HEK293 (cell line): ENCODE results near the gene SLC9C2.
"Not testable (repeated sequence)": the region's sequence is repeated elsewhere in the genome, so short reads cannot be mapped to it uniquely, and the experiment has no call there.

Source experiments
- CTCF ChIA-PET: fragments of 350-600 bp; formaldehyde crosslinking; extraction: SDS; loops from one replicate; lab custom pipeline; 2021; ENCODE audit warnings: antibody characterized with exemption; lab: Yijun Ruan, JAX
- POLR2A ChIA-PET: fragments of 300-600 bp; formaldehyde crosslinking; extraction: SDS; loops from one replicate; lab custom pipeline; 2020; ENCODE audit warnings: antibody characterized with exemption, inconsistent platforms; lab: Yijun Ruan, JAX
- H3K27ac ChIP-seq: fragments of 200-500 bp; sonication (Bioruptor generic); 2 replicates; pipeline ENCODE4 v1.5.1; 2014; ENCODE audit warnings: low read depth, low read length, control low read depth, inconsistent platforms; ENCODE audit errors: extremely low read depth
- H3K36me3 ChIP-seq, 2 experiments: fragments of 200-500 bp in 1 of 2; sonication (Bioruptor generic) in 1 of 2; 1 replicate in 1 of 2; 2 replicates in 1 of 2; pipeline ENCODE4 v1.5.1; 2014 to 2017; ENCODE audit warnings: inconsistent platforms in 2 of 2, low read length in 2 of 2; ENCODE audit not compliant: control insufficient read depth in 2 of 2, insufficient read depth in 1 of 2
- H3K4me1 ChIP-seq: fragments of 200-500 bp; sonication (Bioruptor generic); 2 replicates; pipeline ENCODE4 v1.5.1; 2014; ENCODE audit warnings: mild to moderate bottlenecking, low read length, inconsistent platforms; ENCODE audit not compliant: control insufficient read depth, insufficient read depth
- H3K4me3 ChIP-seq: 2 replicates; pipeline ENCODE4 v1.5.1; 2011; ENCODE audit warnings: low read depth, mild to moderate bottlenecking, control low read depth, low read length, moderate library complexity
- H3K9me3 ChIP-seq: fragments of 200-500 bp; sonication (Bioruptor generic); 2 replicates; pipeline ENCODE4 v1.5.1; 2014; ENCODE audit warnings: low read depth, low read length, inconsistent platforms; ENCODE audit not compliant: control insufficient read depth, insufficient read depth
- BCL6B ChIP-seq: fragments of 450-650 bp; formaldehyde crosslinking; IDR thresholded peaks from 2 replicates; pipeline ENCODE4 v1.5.1; 2017; ENCODE audit warnings: missing biosample characterization, missing genetic modification characterization
- EGR2 ChIP-seq: fragments of 450-650 bp; formaldehyde crosslinking; IDR thresholded peaks from 2 replicates; pipeline ENCODE4 v1.5.1; 2016; ENCODE audit warnings: low read depth, missing biosample characterization, missing genetic modification characterization
- ELK4 ChIP-seq: IDR thresholded peaks from 2 replicates; pipeline ENCODE4 v1.6.1; 2011; ENCODE audit warnings: mild to moderate bottlenecking, low read depth, low read length, borderline replicate concordance
- OSR2 ChIP-seq: fragments of 450-650 bp; formaldehyde crosslinking; IDR thresholded peaks from 2 replicates; pipeline ENCODE4 v1.5.1; 2016; ENCODE audit warnings: missing biosample characterization, missing genetic modification characterization
- REPIN1 ChIP-seq: fragments of 450-650 bp; formaldehyde crosslinking; IDR thresholded peaks from 2 replicates; pipeline ENCODE4 v1.5.1; 2017; ENCODE audit warnings: missing biosample characterization, missing genetic modification characterization, low read depth
- WT1 ChIP-seq: fragments of 450-650 bp; formaldehyde crosslinking; IDR thresholded peaks from 2 replicates; pipeline ENCODE4 v1.5.1; 2016; ENCODE audit warnings: missing biosample characterization, missing genetic modification characterization
- ZFHX2 ChIP-seq: fragments of 450-650 bp; formaldehyde crosslinking; conservative IDR thresholded peaks from 2 replicates; pipeline ENCODE4 v1.5.1; 2016; ENCODE audit warnings: missing biosample characterization, missing genetic modification characterization
- ZNF23 ChIP-seq: fragments of 450-650 bp; formaldehyde crosslinking; IDR thresholded peaks from 2 replicates; pipeline ENCODE4 v1.5.1; 2016; ENCODE audit warnings: missing biosample characterization, missing genetic modification characterization, borderline replicate concordance
- ZNF292 ChIP-seq: fragments of 450-650 bp; formaldehyde crosslinking; IDR thresholded peaks from 2 replicates; pipeline ENCODE4 v1.5.1; 2016; ENCODE audit warnings: low read depth, missing biosample characterization, missing genetic modification characterization, borderline replicate concordance
- ZNF324 ChIP-seq: fragments of 450-650 bp; formaldehyde crosslinking; IDR thresholded peaks from 2 replicates; pipeline ENCODE4 v1.5.1; 2016; ENCODE audit warnings: missing biosample characterization, missing genetic modification characterization
- ZNF37A ChIP-seq: fragments of 450-650 bp; IDR thresholded peaks from 2 replicates; pipeline ENCODE4 v1.5.1; 2018; ENCODE audit warnings: missing biosample characterization, missing genetic modification characterization
- ZNF416 ChIP-seq: fragments of 450-650 bp; formaldehyde crosslinking; IDR thresholded peaks from 2 replicates; pipeline ENCODE4 v1.5.1; 2016; ENCODE audit warnings: missing biosample characterization, missing genetic modification characterization
- ZNF558 ChIP-seq: fragments of 450-650 bp; formaldehyde crosslinking; IDR thresholded peaks from 2 replicates; pipeline ENCODE4 v1.5.1; 2016; ENCODE audit warnings: missing biosample characterization, missing genetic modification characterization
- ZNF704 ChIP-seq: fragments of 450-650 bp; formaldehyde crosslinking; IDR thresholded peaks from 2 replicates; pipeline ENCODE4 v1.5.1; 2016; ENCODE audit warnings: missing biosample characterization, missing genetic modification characterization
- ZNF76 ChIP-seq: fragments of 450-650 bp; formaldehyde crosslinking; IDR thresholded peaks from 2 replicates; pipeline ENCODE4; 2016; ENCODE audit warnings: low read depth, missing biosample characterization, missing genetic modification characterization, borderline replicate concordance
- TF ChIP-seq, protein P1 (sequence below): fragments of 450-650 bp; formaldehyde crosslinking; IDR thresholded peaks from 2 replicates; pipeline ENCODE4 v1.5.1; 2016; ENCODE audit warnings: missing biosample characterization, missing genetic modification characterization
- TF ChIP-seq, protein P2 (sequence below): fragments of 450-650 bp; formaldehyde crosslinking; IDR thresholded peaks from 2 replicates; pipeline ENCODE4 v1.5.1; 2016; ENCODE audit warnings: missing biosample characterization, missing genetic modification characterization, low read depth

The SLC9C2 gene

DNA sequence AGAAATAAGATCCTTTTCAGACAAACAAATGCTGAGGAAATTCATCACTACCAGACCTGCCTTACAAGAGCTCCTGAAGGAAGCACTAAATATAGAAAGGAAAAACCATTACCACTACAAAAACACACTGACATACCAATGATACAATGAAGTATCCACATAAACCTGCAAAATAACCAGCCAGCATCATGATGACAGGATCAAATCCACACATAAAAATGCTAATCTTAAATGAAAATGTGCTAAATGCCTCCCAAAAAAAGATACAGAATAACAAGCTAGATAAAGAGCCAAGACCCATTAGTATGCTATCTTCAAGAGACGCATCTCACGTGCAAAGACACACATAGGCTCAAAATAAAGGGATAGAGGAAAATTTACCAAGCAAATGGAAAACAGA lies 140.2 kb downstream of the SLC9C2 start:
- POLR2A ChIA-PET, H3K27ac ChIP-seq, H3K4me3 ChIP-seq, H3K9me3 ChIP-seq, H3K4me1 ChIP-seq, CTCF ChIA-PET: not testable (repeated sequence)
- TF ChIP-seq ZNF558 = peak; percentile 95
- H3K36me3 ChIP-seq = peaks cover 0 to 21% of the 10 kb centered on the region in 2 experiments; a peak in 1 of 3 replicates

GRCh38 chr1:173459885-173460284 lies 143.0 kb downstream of the SLC9C2 start:
- POLR2A ChIA-PET = interaction anchor here (1.0 kb wide), 1 partner anchor 17 kb away, joined by 3 read pairs; the partner anchor contains the start of gene PRDX6
- H3K9me3 ChIP-seq = no peaks in the 10 kb centered on the region
- CTCF ChIA-PET = interaction anchor here (1.1 kb wide), 1 partner anchor 21 kb away, joined by 3 read pairs; no protein-coding TSS in a partner anchor

DNA sequence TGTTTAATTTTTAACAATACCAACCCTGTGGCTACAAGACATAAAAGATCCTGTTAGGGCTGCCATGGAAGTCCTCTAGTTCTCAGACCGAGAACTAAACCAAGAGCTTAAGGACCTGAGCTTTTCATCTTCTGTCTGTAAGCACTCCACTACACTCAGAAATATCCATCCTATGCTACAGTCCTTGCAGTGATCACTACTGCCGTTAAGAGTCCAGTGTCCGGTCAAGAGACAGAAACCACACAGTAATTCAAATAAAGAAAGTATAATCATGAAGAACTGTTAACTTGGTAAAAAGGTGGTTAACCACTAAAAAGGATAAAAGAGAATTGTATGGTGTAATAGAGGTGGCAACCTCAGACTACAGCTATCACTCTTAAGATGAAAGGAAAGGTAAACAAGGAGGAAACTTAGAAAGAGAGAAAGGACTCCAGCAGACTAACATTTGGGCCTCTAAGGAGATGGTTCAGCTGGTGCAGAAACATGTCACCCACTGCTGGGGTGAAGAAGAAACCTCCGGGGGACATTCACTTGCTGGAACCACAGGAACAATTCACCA lies 147.8 kb downstream of the SLC9C2 start:
- no peak for TF ChIP-seq BCL6B (tag by site-specific recombination)
- POLR2A ChIA-PET = no interaction called here
- Histone ChIP-seq H3K36me3 (peaks cover 0 to 4% of the 10 kb centered on the region in 2 experiments; a peak in 1 of 3 replicates), H3K27ac (no peak overlapping the region), H3K4me1 (no peaks in the 10 kb centered on the region), H3K4me3 (no peak overlapping the region), H3K9me3 (no peaks in the 10 kb centered on the region)
- CTCF ChIA-PET = interaction anchor here (0.9 kb wide), 1 partner anchor 24 kb away, joined by 3 read pairs; no protein-coding TSS in a partner anchor

More at GRCh38 chr1:173459885-173460284, 143.0 kb downstream of the SLC9C2 start:
- Histone ChIP-seq H3K27ac (no peak overlapping the region), H3K36me3 (peaks cover 0 to 21% of the 10 kb centered on the region in 2 experiments; a peak in 1 of 3 replicates), H3K4me1 (no peaks in the 10 kb centered on the region), H3K4me3 (no peak overlapping the region)
- TF ChIP-seq ZNF704 (tag by site-specific recombination) (no peak), WT1 (tag by site-specific recombination) (no peak), EGR2 (peak; percentile 82), ZFHX2 (tag by site-specific recombination) (peak; percentile 53), REPIN1 (tag by site-specific recombination) (no peak), ZNF76 (tag by site-specific recombination) (no peak)

- H3K4me1 ChIP-seq = no peaks in the 10 kb centered on the region
- no peak overlapping the region for H3K4me3 ChIP-seq
- H3K36me3 ChIP-seq = no peaks in the 10 kb centered on the region
- ChIA-PET POLR2A (no interaction called here), CTCF (interaction anchor here (0.7 kb wide), 1 partner anchor 20 kb away, joined by 3 read pairs; no protein-coding TSS in a partner anchor)
- no peak overlapping the region for H3K27ac ChIP-seq
- H3K9me3 ChIP-seq = no peaks in the 10 kb centered on the region
- TF ChIP-seq ELK4 (no peak), ZNF416 (no peak), ZNF324 (tag by site-specific recombination) (no peak), OSR2 (tag by site-specific recombination) (no peak), ZNF558 (no peak), ZNF37A (tag by site-specific recombination) (no peak), ZNF292 (tag by site-specific recombination) (no peak), ZNF23 (tag by site-specific recombination) (no peak)
- TF ChIP-seq, protein P1, sequence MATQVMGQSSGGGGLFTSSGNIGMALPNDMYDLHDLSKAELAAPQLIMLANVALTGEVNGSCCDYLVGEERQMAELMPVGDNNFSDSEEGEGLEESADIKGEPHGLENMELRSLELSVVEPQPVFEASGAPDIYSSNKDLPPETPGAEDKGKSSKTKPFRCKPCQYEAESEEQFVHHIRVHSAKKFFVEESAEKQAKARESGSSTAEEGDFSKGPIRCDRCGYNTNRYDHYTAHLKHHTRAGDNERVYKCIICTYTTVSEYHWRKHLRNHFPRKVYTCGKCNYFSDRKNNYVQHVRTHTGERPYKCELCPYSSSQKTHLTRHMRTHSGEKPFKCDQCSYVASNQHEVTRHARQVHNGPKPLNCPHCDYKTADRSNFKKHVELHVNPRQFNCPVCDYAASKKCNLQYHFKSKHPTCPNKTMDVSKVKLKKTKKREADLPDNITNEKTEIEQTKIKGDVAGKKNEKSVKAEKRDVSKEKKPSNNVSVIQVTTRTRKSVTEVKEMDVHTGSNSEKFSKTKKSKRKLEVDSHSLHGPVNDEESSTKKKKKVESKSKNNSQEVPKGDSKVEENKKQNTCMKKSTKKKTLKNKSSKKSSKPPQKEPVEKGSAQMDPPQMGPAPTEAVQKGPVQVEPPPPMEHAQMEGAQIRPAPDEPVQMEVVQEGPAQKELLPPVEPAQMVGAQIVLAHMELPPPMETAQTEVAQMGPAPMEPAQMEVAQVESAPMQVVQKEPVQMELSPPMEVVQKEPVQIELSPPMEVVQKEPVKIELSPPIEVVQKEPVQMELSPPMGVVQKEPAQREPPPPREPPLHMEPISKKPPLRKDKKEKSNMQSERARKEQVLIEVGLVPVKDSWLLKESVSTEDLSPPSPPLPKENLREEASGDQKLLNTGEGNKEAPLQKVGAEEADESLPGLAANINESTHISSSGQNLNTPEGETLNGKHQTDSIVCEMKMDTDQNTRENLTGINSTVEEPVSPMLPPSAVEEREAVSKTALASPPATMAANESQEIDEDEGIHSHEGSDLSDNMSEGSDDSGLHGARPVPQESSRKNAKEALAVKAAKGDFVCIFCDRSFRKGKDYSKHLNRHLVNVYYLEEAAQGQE (tag by site-specific recombination) = no peak
- TF ChIP-seq, protein P2, sequence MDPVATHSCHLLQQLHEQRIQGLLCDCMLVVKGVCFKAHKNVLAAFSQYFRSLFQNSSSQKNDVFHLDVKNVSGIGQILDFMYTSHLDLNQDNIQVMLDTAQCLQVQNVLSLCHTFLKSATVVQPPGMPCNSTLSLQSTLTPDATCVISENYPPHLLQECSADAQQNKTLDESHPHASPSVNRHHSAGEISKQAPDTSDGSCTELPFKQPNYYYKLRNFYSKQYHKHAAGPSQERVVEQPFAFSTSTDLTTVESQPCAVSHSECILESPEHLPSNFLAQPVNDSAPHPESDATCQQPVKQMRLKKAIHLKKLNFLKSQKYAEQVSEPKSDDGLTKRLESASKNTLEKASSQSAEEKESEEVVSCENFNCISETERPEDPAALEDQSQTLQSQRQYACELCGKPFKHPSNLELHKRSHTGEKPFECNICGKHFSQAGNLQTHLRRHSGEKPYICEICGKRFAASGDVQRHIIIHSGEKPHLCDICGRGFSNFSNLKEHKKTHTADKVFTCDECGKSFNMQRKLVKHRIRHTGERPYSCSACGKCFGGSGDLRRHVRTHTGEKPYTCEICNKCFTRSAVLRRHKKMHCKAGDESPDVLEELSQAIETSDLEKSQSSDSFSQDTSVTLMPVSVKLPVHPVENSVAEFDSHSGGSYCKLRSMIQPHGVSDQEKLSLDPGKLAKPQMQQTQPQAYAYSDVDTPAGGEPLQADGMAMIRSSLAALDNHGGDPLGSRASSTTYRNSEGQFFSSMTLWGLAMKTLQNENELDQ = no peak
Observed at GRCh38 chr1:173453982-173454381, 148.9 kb downstream of the SLC9C2 start.
